Subcutaneous abdominal adipose tissue (tissue), 5 donors: ENCODE measurements around the gene CFAP65.
A peak's percentile ranks its signal among the peaks of the same experiment; 100 is the strongest.

Source experiments
- H3K27ac ChIP-seq: one replicate; pipeline ENCODE4 v1.7.0; 2013; ENCODE audit warnings: low read depth, mild to moderate bottlenecking, inconsistent platforms, low read length, moderate library complexity
- H3K27me3 ChIP-seq, 5 donors: one replicate each; pipeline ENCODE4 v1.7.0; 2013; ENCODE audit warnings: low read length in 5 of 5, inconsistent platforms in 1 of 5; ENCODE audit not compliant: control insufficient read depth in 5 of 5, insufficient read depth in 4 of 5
- H3K36me3 ChIP-seq, 5 donors: one replicate each; pipeline ENCODE4 v1.7.0; 2013; ENCODE audit warnings: low read length in 5 of 5; ENCODE audit not compliant: control insufficient read depth in 5 of 5, insufficient read depth in 5 of 5
- H3K4me1 ChIP-seq, 5 donors: one replicate each; pipeline ENCODE4 v1.7.0; 2013; ENCODE audit warnings: low read length in 5 of 5, mild to moderate bottlenecking in 3 of 5, moderate library complexity in 1 of 5; ENCODE audit not compliant: control insufficient read depth in 5 of 5, insufficient read depth in 5 of 5
- H3K4me3 ChIP-seq, 5 donors: one replicate each; pipeline ENCODE4 v1.7.0; 2013; ENCODE audit warnings: low read length in 5 of 5, low read depth in 1 of 5
- H3K9ac ChIP-seq, 5 donors: one replicate each; pipeline ENCODE4 v1.7.0; 2013; ENCODE audit warnings: low read length in 5 of 5, mild to moderate bottlenecking in 4 of 5, moderate library complexity in 3 of 5
- H3K9me3 ChIP-seq, 5 donors: one replicate each; pipeline ENCODE4 v1.7.0; 2013; ENCODE audit warnings: low read length in 5 of 5; ENCODE audit not compliant: control insufficient read depth in 5 of 5
- donor health status: healthy.
- donor health status: healthy.
- donor health status: healthy.
- donor health status: healthy.
- donor health status: healthy.

CFAP65 gene

DNA sequence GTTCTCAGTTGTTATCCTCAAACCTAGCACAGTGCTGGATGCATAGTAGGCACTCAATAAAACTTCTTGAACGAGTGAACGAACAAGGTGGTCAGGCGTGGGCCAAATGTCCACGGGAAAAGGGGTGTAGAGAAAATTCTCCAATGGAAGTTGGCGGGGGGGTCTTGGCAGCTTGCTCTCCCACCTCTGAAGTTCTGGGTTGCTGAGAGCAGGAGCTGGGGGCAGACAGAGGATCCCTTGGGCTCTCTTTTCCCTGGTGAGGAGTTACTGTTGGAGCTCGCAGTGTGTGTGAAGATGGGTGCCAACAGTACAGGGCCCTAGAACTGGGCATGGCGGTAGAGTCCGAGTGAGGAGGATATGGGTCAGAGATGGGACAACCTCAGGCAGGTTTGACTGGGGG, 45.8 kb downstream of the CFAP65 start:
- Histone ChIP-seq H3K4me3 (peak overlapping the region in 1 of 5 donors; percentile 66), H3K27me3 (peaks cover 73 to 83% (median 74%) of the 10 kb centered on the region in 5 donors), H3K9ac (no peak overlapping the region), H3K9me3 (no peaks in the 10 kb centered on the region), H3K27ac (no peak overlapping the region), H3K36me3 (no peaks in the 10 kb centered on the region), H3K4me1 (peaks cover 0 to 28% (median 21%) of the 10 kb centered on the region in 5 donors)

DNA sequence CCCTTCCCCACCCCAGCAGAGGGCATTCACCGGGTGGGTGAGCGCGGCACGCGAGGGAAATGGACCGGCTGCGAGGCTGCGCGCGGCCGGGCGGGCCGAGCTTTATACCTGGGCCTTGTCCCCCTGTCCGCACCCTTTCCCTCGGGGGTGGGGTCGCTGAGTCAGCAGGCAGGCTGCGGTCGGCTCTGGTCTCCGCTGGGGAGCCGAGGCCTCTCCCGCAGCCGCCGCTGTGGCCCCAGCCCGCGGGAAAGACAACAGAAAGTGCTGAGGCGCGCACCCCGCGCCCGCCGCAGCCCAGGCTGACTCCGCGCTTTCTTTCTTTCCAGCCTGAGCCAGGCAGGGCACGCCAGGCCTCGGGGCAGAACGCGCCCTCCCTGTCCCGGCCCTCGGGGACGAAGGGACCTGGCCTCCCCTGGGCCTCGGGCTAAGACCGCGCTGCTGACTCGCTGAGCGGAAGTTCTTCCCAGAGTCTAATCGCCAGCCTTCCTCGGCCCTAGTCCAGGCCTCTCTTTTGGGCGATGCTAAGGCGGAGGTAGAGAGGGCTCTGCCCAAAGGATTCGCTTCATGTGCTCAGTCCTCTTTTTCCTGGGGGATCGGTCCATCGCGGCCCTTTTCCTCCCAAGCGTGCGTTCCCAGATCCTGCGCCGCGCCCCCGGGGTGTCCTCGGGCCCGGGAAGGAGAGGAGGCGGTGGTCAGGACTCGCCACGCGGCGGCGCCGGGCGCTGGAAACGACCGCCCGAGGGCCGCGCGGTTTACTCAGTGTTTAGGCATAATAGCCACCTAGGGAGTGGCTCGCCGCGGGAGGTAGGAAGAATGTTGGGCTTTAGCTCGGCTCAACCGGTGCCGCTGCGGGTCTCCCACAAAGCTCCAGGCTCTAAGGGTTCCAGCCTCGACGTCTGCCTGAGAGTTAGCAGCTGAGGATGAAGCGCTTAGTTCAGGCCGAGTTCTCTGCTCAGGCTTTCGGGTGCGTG, 47.7 kb downstream of the CFAP65 start, which contains the start of gene CRYBA2:
TSS of gene CRYBA2 (minus strand) at position 78 of the 971 bp plus-strand sequence. CDS start 246 bp downstream, outside the sequence.
- H3K27me3 ChIP-seq, result peaks cover 73 to 87% (median 80%) of the 10 kb centered on the region in 5 donors
- H3K9me3 ChIP-seq, result peaks cover 0 to 3% (median 0%) of the 10 kb centered on the region in 5 donors
- H3K4me3 ChIP-seq, result peak within 1 kb of the TSS in 4 of 5 donors; percentile 36 to 59 (median 40)
- H3K9ac ChIP-seq, result no peak within 1 kb of the TSS
- H3K4me1 ChIP-seq, result peaks cover 0 to 28% (median 21%) of the 10 kb centered on the region in 5 donors
- no peak within 1 kb of the TSS for H3K27ac ChIP-seq
- H3K36me3 ChIP-seq, result no peaks in the 10 kb centered on the region

DNA sequence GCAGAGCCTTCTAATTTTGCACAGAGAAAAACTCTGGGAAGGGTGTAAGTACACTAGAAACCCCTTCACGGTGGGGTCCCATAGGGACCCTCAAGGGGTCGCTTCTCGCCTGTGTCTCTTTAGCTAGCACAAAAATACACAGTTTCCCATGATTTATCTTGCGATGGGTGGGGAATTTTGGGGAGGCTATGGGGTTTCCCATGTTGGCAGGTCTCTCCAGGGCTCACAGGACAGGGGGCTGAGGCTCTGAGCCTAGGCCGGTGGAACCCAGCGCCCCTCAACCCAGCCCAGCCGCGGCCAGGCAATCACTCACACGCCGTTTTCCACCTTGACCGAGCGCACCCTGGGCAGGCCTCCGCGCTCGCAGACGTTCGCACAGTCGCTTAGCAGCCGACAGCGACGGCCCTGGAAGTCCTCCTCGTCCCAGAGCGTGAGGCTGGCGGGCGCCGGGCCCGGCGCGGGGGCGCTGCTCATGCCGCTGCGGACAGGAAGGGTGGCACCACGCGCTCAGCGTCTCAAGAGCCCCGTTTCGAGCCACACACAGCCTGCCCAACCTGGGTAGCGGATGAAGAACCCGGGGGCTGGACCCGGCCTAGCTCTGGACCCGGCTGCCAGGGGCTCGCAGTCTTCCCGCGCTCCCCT, 48.5 kb downstream of the CFAP65 start:
- no peaks in the 10 kb centered on the region for H3K36me3 ChIP-seq
- peaks cover 0 to 28% (median 21%) of the 10 kb centered on the region in 5 donors for H3K4me1 ChIP-seq
- H3K9ac ChIP-seq, result no peak overlapping the region
- H3K4me3 ChIP-seq, result peak overlapping the region in 4 of 5 donors; percentile 36 to 59 (median 40)
- H3K27ac ChIP-seq, result no peak overlapping the region
- H3K9me3 ChIP-seq, result peaks cover 0 to 3% (median 0%) of the 10 kb centered on the region in 5 donors
- peaks cover 79 to 95% (median 84%) of the 10 kb centered on the region in 5 donors for H3K27me3 ChIP-seq

DNA sequence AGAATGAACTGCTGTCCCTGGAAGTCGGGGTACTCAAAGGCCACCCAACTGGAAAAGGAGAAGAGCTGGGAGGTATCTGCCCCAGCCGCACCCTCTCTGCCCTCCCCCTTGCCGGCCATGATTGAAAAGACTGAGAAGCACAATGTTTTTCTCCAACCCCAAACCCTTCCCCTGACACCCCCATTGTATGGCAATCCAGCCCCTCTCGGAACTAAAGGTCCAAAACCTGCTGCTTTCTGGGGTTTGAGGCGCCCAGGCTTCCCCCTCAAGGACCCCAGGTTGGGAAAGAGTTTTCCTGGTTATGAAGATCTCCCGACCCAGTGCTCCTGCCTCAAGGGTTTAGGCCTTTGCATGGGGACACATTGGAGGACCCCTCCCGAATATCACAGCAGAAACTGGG, 49.1 kb downstream of the CFAP65 start:
- H3K9me3 ChIP-seq, result peaks cover 0 to 3% (median 0%) of the 10 kb centered on the region in 5 donors
- H3K9ac ChIP-seq, result no peak overlapping the region
- no peak overlapping the region for H3K4me3 ChIP-seq
- H3K27ac ChIP-seq, result no peak overlapping the region
- peaks cover 0 to 28% (median 21%) of the 10 kb centered on the region in 5 donors for H3K4me1 ChIP-seq
- H3K36me3 ChIP-seq, result no peaks in the 10 kb centered on the region
- peaks cover 81 to 95% (median 86%) of the 10 kb centered on the region in 5 donors for H3K27me3 ChIP-seq

DNA sequence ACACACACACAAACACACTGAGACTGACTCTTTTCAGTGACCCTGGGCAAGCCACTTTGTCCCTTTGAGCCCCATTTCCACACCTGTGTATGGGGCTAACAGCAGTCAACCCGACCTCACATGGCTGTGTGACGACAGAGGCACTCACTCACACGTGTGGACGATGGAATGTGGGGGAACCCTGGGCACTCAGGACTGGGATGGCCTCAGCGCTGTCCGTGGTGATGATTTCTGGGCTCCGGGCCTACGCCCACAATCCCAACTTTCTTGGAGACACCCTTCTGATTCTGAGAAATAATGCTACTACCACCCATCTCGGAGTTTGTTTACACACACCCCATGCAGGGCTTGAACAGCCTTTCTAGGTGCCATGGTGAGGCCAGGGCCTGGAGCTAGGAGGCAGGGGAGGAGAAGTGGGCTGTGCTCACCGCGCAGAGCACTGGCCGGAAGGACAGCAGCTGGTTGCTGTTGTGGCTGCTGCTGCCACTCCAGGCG, 49.6 kb downstream of the CFAP65 start:
- Histone ChIP-seq H3K9ac (no peak overlapping the region), H3K9me3 (peaks cover 0 to 3% (median 0%) of the 10 kb centered on the region in 5 donors), H3K4me3 (no peak overlapping the region), H3K36me3 (no peaks in the 10 kb centered on the region), H3K4me1 (peaks cover 0 to 28% (median 21%) of the 10 kb centered on the region in 5 donors), H3K27me3 (peaks cover 77 to 96% (median 88%) of the 10 kb centered on the region in 5 donors), H3K27ac (no peak overlapping the region)

DNA sequence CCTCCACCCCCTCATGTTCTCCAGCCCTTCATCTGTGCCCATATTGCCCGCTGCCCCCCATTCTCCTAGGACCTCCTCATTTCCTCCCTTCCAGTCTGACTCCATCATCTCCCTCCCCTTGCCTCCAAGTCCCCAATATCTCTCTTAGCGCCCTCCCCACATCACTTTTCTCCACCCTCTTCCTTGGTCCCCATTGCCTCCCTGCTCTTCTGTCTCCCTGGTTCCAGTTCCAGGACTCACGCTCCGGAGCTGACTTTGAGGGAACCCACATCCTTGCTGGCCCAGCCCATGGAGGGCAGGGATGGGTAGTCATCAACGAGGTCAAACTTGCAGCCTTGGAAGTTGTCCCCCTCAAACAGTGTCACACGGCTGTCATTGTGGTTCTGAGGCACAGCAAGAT, 50.7 kb downstream of the CFAP65 start:
- H3K9me3 ChIP-seq, result peaks cover 0 to 3% (median 0%) of the 10 kb centered on the region in 5 donors
- H3K36me3 ChIP-seq, result no peaks in the 10 kb centered on the region
- H3K9ac ChIP-seq, result no peak overlapping the region
- no peak overlapping the region for H3K4me3 ChIP-seq
- H3K27me3 ChIP-seq, result peaks cover 84 to 98% (median 92%) of the 10 kb centered on the region in 5 donors
- H3K4me1 ChIP-seq, result peaks cover 0 to 18% (median 16%) of the 10 kb centered on the region in 5 donors
- H3K27ac ChIP-seq, result no peak overlapping the region

DNA sequence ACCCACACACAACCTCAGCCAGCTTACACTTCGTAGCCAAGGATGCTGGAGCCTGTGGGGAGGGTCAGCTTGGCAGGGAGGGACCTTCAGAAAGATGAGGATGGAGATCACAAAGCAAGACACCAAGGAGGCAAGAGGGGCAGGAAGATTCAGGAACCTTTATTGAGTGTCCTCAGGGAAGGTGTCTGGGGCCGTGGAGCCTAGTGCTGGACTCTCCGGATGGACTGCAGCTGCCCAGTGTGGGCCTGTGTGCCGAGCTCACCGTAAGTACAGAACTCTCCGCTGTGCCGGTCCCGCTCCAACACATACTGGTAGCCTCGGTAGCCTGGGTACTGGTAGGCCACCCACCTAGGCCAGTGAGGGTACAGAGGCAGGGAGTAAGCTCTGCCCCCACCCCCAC, 51.3 kb downstream of the CFAP65 start:
- no peak overlapping the region for H3K4me3 ChIP-seq
- no peak overlapping the region for H3K9ac ChIP-seq
- peaks cover 0 to 3% (median 0%) of the 10 kb centered on the region in 5 donors for H3K9me3 ChIP-seq
- no peak overlapping the region for H3K27ac ChIP-seq
- H3K36me3 ChIP-seq, result no peaks in the 10 kb centered on the region
- H3K4me1 ChIP-seq, result peaks cover 0 to 19% (median 15%) of the 10 kb centered on the region in 5 donors
- H3K27me3 ChIP-seq, result peaks cover 78 to 96% (median 90%) of the 10 kb centered on the region in 5 donors

DNA sequence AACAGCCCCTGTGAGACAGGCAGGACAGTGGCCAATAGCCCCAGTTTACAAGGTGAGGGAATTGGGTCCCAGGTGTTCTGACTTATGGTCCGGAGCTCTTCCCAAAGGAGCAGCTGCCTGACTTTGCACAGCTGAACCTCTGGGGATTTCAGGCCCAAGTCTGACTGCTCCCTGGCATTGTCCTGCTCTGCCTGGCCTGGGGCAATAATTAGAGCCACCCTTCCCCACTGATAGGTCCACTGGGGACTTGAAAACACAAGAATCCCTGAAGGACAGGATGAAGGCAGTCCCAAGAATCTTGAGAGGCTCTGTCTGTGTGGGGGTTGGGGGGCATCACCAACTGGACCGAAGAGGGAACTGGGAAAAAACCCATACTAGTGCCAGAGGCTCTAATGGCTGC, 52.7 kb downstream of the CFAP65 start:
- Histone ChIP-seq H3K4me3 (no peak overlapping the region), H3K36me3 (no peaks in the 10 kb centered on the region), H3K27ac (no peak overlapping the region), H3K9ac (no peak overlapping the region), H3K4me1 (peaks cover 0 to 26% (median 21%) of the 10 kb centered on the region in 5 donors), H3K9me3 (peaks cover 0 to 3% (median 0%) of the 10 kb centered on the region in 5 donors), H3K27me3 (peaks cover 76 to 95% (median 90%) of the 10 kb centered on the region in 5 donors)

DNA sequence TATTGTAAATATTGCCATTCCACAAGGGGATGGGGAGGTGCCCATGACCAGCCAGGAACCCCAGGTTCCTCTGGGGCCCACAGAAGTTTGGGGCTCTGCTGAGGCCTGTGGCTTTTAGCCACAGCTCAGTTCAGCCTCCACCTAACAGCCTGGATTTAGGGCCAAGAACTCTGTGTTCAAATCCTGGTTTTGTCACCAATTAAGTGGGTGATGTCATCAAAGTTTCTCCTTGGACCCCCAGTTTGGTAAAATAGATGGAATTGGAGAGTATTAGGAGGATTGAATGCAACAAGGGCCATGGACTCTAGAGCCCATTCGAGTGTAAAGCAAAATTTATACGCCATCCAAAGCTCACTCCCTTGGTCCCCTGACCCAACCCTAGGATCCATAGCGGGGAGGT, 53.2 kb downstream of the CFAP65 start:
- Histone ChIP-seq H3K27ac (no peak overlapping the region), H3K36me3 (no peaks in the 10 kb centered on the region), H3K9me3 (peaks cover 0 to 3% (median 0%) of the 10 kb centered on the region in 5 donors), H3K4me1 (peaks cover 0 to 25% (median 17%) of the 10 kb centered on the region in 5 donors), H3K27me3 (peaks cover 76 to 95% (median 90%) of the 10 kb centered on the region in 5 donors), H3K9ac (no peak overlapping the region), H3K4me3 (no peak overlapping the region)
